ENCODE measurements around the gene MR1.
A peak's percentile ranks its signal among the peaks of the same experiment; 100 is the strongest.

MR1 gene

DNA sequence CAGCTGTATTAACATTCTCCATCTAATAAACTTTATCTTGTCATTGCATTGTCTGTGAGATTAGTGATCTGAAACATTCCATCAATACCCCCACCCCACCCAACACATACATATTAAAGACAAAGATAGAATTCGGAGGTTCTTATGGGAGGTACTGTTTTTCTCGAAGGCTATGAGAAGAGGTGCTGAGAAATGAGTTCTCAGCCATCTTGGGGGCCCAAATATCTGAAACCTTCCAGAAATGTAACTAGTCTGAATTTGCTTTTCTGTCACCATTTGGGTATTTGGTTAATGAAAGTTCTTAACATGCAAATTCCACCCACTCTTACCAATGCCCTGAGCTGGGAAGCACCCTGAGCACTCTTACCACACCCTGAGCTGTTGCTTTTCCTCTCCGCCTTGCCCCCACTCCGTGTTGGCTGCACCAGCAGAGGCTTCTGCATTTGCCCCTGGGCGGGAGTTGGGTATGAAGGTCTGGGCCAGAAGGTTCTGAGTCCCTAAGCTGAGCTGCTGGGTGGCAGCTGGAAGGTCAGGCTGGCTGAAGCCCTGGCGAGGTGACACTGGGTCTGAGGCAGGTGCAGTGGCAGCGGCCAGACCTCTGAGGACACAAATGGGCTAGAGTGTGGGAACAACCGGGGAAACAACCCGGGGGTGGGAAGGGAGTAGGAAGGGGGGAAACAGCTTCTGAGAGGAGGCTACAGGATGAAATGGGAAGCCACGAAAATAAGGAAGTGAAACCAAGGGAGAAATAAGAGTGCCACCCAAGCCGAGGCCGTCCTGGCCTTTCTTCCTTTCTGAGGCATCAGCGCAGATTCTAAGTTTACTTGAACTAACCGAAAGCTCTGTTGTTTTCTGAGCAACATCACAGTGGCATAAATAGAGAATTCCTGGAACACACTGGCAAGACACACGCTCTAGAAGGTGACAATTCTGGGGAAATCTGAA, 28.4 kb downstream of the MR1 start:
- no peak for DNase-seq (ENCODE audit: low read depth)
- TF ChIP-seq, protein P1, sequence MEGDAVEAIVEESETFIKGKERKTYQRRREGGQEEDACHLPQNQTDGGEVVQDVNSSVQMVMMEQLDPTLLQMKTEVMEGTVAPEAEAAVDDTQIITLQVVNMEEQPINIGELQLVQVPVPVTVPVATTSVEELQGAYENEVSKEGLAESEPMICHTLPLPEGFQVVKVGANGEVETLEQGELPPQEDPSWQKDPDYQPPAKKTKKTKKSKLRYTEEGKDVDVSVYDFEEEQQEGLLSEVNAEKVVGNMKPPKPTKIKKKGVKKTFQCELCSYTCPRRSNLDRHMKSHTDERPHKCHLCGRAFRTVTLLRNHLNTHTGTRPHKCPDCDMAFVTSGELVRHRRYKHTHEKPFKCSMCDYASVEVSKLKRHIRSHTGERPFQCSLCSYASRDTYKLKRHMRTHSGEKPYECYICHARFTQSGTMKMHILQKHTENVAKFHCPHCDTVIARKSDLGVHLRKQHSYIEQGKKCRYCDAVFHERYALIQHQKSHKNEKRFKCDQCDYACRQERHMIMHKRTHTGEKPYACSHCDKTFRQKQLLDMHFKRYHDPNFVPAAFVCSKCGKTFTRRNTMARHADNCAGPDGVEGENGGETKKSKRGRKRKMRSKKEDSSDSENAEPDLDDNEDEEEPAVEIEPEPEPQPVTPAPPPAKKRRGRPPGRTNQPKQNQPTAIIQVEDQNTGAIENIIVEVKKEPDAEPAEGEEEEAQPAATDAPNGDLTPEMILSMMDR (IDR thresholded peaks at IDR 0.05; ENCODE audit: low read depth, low read length, missing control alignments), result no peak
- H3K4me3 ChIP-seq (ENCODE audit: low read depth, low read length), result no peak overlapping the region
- in situ Hi-C loops (cut with HindIII; ENCODE audit: low sequenced_read_pairs), result no loop called here

DNA sequence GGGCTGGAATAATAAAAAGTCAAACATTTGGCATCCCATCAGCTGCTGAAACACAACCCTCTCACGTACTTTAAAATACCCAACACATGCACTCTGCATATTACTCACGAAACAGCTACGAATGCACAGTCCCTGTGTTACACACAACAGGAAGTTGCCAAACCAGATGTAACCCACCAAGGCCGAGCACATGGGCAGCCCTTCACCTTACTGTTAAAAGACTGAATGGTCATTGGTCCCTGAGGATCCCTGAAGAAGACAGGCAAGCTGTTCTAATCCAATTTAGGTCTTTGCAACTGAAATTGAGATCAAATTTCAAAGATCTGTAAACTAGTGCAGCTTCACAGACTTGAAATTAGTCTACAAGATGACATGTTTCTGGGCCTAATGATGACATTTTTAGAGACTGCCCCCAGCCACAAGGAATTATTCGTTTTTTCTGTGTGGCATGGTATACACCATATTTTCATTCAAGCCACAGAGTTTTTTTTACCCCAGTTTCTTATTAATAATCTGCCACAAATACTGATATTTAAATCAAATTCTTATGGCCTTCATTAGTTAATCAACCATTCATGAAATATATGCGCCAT, 29.1 kb downstream of the MR1 start:
- in situ Hi-C loops (cut with HindIII; ENCODE audit: low sequenced_read_pairs), result no loop called here
- no peak for DNase-seq (ENCODE audit: low read depth)
- TF ChIP-seq, protein P1 (IDR thresholded peaks at IDR 0.05; ENCODE audit: low read depth, low read length, missing control alignments), result no peak
- H3K4me3 ChIP-seq (ENCODE audit: low read depth, low read length), result no peak overlapping the region

DNA sequence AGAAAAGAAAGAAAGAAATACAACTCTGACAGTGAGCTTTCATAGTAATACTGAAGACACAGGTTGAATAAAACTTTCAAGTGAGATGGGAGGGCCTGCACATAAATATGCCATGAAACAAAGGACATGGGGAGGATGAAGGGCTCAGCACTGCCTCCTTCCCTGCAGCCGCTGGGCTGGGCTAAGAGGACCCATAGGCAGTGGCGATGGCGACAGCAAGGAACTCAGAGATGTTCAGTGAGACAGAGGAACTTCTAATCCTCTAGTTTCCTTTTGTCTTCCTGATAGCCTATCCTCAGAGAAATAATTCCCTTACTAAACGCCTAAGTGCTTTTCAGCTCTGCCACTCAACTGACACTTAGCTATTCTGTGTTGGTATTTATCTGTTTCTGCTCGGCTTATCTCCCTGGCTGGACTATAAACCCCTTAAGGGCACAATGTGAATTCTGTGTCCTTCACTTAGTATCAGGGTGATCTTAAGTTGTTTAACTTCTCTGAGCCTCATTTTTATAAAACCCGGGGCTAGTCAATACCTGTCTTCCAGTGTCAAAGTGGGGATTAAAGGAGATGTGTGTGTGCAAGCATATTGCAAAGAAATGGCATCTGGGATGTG, 30.3 kb downstream of the MR1 start:
- DNase-seq (ENCODE audit: low read depth), result no peak
- H3K4me3 ChIP-seq (ENCODE audit: low read depth, low read length), result no peak overlapping the region
- TF ChIP-seq, protein P1 (IDR thresholded peaks at IDR 0.05; ENCODE audit: low read depth, low read length, missing control alignments), result no peak
- in situ Hi-C loops (cut with HindIII; ENCODE audit: low sequenced_read_pairs), result no loop called here

DNA sequence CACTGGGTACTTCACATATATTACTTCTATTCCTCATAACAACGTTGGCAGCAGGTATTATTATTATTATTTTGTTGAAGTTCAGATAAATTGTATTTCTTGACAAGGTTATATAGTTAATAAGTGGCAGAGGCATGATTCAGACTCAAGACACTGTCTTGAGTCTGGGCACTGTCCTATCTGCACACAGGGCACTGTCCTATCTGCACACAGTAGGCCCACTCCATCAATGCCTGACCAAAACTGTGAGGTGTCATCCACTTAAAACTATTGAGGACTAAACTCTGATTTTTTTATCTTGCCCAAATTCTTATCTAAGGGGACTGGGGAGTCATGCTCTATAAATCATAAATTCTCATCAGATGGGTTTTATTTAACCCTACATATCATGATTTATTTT, 30.9 kb downstream of the MR1 start:
- TF ChIP-seq, protein P1 (IDR thresholded peaks at IDR 0.05; ENCODE audit: low read depth, low read length, missing control alignments), result no peak
- H3K4me3 ChIP-seq (ENCODE audit: low read depth, low read length), result no peak overlapping the region
- in situ Hi-C loops (cut with HindIII; ENCODE audit: low sequenced_read_pairs), result no loop called here
- no peak for DNase-seq (ENCODE audit: low read depth)

DNA sequence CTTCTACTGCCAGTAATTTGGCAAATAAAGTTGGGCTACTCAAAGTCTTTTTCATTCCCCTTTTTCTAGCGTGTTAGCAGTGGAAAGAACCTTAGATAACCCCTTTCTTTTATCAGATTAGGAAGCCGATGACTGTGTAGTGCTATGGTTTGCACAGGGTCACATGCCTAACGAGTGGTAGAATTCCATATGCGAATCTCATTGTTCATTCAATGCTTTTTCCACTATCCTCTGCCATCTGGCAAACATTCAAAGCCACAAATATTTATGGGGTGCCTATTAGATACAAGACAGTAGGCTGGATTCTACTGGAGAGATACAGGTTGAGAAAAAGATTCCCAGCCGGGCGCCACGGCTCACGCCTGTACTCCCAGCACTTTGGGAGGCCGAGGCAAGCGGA, 39.9 kb downstream of the MR1 start:
- TF ChIP-seq, protein P1 (IDR thresholded peaks at IDR 0.05; ENCODE audit: low read depth, low read length, missing control alignments), result no peak
- in situ Hi-C loops (cut with HindIII; ENCODE audit: low sequenced_read_pairs), result no loop called here
- H3K4me3 ChIP-seq (ENCODE audit: low read depth, low read length), result no peak overlapping the region
- DNase-seq (ENCODE audit: low read depth), result peak; percentile 31

DNA sequence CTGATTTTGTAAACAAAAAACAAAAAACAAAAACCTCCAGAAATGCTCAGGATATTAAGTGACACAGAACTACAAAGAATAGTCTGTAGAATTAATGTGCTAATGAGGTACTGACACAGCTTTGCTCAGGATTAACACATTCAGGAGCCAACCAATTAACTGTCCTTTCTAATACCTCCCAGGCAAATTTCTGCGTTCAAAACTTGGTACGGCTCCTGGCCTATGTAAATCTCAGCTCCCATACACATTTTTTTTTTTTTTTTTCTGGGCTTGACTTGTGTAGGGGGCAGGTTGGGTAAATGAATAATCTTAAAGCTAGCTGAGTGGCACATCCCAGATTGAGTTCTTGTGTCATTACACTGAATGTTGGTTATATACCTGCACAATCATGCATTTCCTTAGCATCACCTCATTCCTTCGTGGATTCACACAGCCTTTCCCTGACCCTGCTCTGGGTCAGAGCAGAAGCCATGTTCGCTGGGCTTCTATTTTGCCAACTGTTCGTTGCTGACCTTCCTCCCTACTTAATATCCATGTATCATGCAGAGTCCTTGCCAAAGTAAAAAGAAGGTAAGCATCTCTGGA, 42.1 kb downstream of the MR1 start:
- H3K4me3 ChIP-seq (ENCODE audit: low read depth, low read length), result no peak overlapping the region
- DNase-seq (ENCODE audit: low read depth), result no peak
- TF ChIP-seq, protein P1 (IDR thresholded peaks at IDR 0.05; ENCODE audit: low read depth, low read length, missing control alignments), result no peak
- in situ Hi-C loops (cut with HindIII; ENCODE audit: low sequenced_read_pairs), result no loop called here

Data from astrocyte of the cerebellum (primary cell).